OCI-LY7 (cell line): ENCODE results near the gene EFCAB11.

Source experiments
- CTCF ChIP-seq: fragments of 200-600 bp; sonication (generic); conservative IDR thresholded peaks from 2 replicates; pipeline ENCODE4 v1.5.1; 2014; ENCODE audit warnings: mild to moderate bottlenecking, antibody characterized with exemption, low read length, moderate library complexity, mixed read lengths
- EZH2phosphoT487 ChIP-seq: fragments of 200-600 bp; sonication (generic); IDR thresholded peaks from 2 replicates; pipeline ENCODE4 v1.6.1; 2018; ENCODE audit warnings: low read depth, borderline replicate concordance, mild to moderate bottlenecking, mixed run types, antibody characterized with exemption, low read length, moderate library complexity, mixed read lengths

DNA sequence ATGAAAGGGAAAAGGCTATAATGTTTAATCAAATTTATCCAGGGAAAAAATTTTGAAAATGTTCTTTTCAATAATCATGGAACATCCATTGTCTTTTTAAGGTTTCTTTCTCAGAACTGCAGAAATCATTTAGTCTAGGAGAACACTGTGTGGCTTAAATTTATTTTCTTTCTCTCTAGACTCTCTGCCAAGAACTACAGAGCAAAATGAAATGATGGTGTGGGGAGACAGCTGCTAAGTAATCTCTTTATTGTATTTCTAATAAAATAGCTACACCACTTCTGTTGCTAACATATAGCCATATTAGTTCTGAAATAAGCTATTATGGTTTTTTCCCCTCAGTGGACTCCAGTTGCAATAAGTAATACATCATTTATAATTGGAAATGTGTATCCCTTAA is 120.9 kb downstream of the EFCAB11 start:
- TF ChIP-seq CTCF (no peak), EZH2phosphoT487 (no peak)
